Left lung (tissue), 10 donors: ENCODE data around the gene CHRNA9. TPM values are rescaled to one million over a fixed set of nuclear protein-coding genes. Genes with fewer than 3 reads are reported as not detected.

Experiments
- ATAC-seq: fragments of 200-7000 bp; cut with Tn5 transposase; one replicate; pipeline ENCODE4 v1.9.1; 2020; ENCODE audit warnings: moderate library complexity
- DNase-seq, 4 donors: peaks; one replicate each; pipeline ENCODE4 v3.0.0-alpha.2; 2013 to 2020
- H3K27ac ChIP-seq, 2 donors: fragments of 200-600 bp; sonication (generic) in 1 of 2; one replicate each; pipeline versions ENCODE4 v1.5.0 to v1.8.0; 2020 to 2021
- H3K27me3 ChIP-seq, 2 donors: fragments of 200-600 bp; sonication (generic) in 1 of 2; one replicate each; pipeline versions ENCODE4 v1.5.0 to v1.8.0; 2020 to 2021
- H3K36me3 ChIP-seq, 2 donors: fragments of 200-600 bp; sonication (generic) in 1 of 2; one replicate each; pipeline versions ENCODE4 v1.5.0 to v1.8.0; 2020 to 2021
- H3K4me1 ChIP-seq, 2 donors: fragments of 200-600 bp; one replicate each; pipeline ENCODE4 v1.8.0; 2021
- H3K4me3 ChIP-seq, 2 donors: fragments of 200-600 bp; sonication (generic) in 1 of 2; one replicate each; pipeline versions ENCODE4 v1.5.0 to v1.8.0; 2020 to 2021; ENCODE audit warnings: mild to moderate bottlenecking in 1 of 2
- H3K9me3 ChIP-seq, 2 donors: fragments of 200-600 bp; sonication (generic) in 1 of 2; one replicate each; pipeline versions ENCODE4 v1.5.0 to v1.8.0; 2020 to 2021
- intact Hi-C, 2 donors: fragments of 100-400 bp; cut with DNase I; formaldehyde crosslinking; loops; one replicate each; pipeline versions ENCODE4 v1.11.2 to v1.14.2; 2022
- polyA plus RNA-seq, 6 donors: library from polyadenylated mRNA; unstranded; fragments of 120-200 nt; gene quantifications; one replicate each; pipeline ENCODE4 v1.2.1, GENCODE V29; 2013; ENCODE audit not compliant: insufficient read length in 6 of 6
- total RNA-seq, 2 donors: library from RNA; stranded (reverse); fragmentation: NEBNext Ultra II Directional; extraction: Animal tissue kit (Norgen Biotek cat#: 25700); gene quantifications; one replicate each; pipeline ENCODE4 v1.2.1, GENCODE V29; 2021
- TF ChIP-seq, protein P1 (sequence below), 2 donors: fragments of 200-600 bp; sonication (generic) in 1 of 2; IDR thresholded peaks; one replicate each; pipeline versions ENCODE4 v1.5.0 to v1.8.0; 2021; ENCODE audit warnings: antibody characterized with exemption in 2 of 2
- donor health status: DM: no; HTN: yes; CAD: no.
- donor health status: DM: no; HTN: no; CAD: no.

Gene CHRNA9
- total and polyA plus RNA-seq, 8 donors: not detected

DNA sequence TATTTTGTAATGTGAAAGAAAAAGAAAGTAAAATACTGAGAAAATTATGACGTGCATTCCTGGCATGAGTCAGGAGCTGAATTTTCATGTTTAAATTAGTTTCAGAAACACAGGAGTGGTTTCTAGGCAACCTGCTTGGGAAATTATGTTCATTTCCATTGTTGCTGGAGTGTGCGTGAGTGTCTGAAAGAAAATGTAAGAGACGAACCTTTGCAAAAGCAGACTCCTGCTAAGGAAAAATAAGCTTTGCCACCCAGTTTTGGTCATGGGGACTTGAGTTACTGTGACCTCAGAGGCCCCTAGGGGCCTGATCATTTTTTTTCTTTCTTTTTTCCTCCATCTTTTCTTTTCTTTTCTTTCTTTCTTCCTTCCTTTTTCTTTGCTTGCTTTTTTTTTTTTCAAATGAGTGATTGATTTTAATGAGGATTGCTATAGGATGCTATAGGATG is 18.8 kb upstream of the CHRNA9 start:
- no peaks in the 10 kb centered on the region for H3K36me3 ChIP-seq
- TF ChIP-seq, protein P1, sequence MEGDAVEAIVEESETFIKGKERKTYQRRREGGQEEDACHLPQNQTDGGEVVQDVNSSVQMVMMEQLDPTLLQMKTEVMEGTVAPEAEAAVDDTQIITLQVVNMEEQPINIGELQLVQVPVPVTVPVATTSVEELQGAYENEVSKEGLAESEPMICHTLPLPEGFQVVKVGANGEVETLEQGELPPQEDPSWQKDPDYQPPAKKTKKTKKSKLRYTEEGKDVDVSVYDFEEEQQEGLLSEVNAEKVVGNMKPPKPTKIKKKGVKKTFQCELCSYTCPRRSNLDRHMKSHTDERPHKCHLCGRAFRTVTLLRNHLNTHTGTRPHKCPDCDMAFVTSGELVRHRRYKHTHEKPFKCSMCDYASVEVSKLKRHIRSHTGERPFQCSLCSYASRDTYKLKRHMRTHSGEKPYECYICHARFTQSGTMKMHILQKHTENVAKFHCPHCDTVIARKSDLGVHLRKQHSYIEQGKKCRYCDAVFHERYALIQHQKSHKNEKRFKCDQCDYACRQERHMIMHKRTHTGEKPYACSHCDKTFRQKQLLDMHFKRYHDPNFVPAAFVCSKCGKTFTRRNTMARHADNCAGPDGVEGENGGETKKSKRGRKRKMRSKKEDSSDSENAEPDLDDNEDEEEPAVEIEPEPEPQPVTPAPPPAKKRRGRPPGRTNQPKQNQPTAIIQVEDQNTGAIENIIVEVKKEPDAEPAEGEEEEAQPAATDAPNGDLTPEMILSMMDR (IDR thresholded peaks at IDR 0.05): no peak
- H3K27me3 ChIP-seq: no peaks in the 10 kb centered on the region
- no peaks in the 10 kb centered on the region for H3K9me3 ChIP-seq
- DNase-seq (peak in 2 of 4 donors; percentile 59 to 88), ATAC-seq (peak; percentile 64)
- H3K27ac ChIP-seq: peak overlapping the region; percentile 76 to 88
- H3K4me1 ChIP-seq: peaks cover 4 to 28% of the 10 kb centered on the region in 2 donors
- H3K4me3 ChIP-seq: no peak overlapping the region
- intact Hi-C loops: no loop called here

DNA sequence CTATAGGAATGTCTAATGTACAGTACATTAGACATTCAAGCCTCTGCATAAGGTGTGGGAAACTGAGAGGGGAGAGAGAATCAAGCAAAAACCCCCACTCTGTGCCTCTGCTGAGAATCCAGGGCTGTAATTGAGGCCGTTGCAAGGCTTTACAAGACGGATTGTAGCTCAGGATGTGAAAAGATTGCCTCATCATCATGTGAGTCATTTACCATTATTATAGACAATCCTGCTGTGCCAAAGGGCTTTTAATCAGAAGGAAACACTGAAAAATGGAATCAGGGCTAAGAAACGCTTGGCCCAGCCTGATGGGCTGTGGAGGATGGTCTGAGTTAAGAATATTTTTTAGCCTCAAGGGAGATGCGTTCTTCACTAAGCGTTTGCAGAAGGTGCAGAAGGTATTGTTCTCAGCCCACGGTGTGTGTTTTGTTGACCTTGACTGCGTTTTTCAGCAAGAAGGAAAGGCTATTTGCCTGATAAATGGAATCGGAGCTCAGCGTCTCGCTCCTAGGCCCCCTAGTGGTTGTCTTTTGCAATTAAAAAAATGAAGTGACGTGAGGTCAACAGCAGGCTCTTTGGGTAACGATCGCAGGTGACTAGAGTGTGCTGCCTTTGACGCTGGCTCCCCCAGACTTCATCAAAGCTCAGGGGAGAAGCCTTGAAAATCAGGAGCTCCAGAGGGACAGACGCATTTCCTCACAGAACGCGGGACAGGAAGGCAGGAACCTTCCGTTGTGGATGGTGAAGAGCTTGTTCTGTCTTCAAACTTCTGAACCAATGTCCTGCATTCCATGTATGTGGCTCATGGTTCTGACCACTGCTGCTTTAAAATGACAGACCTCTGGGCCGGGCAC is 18.1 kb upstream of the CHRNA9 start:
- H3K27me3 ChIP-seq: no peaks in the 10 kb centered on the region
- intact Hi-C loops: no loop called here
- H3K4me1 ChIP-seq: peaks cover 4 to 22% of the 10 kb centered on the region in 2 donors
- ATAC-seq: peak; percentile 88
- TF ChIP-seq, protein P1 (IDR thresholded peaks at IDR 0.05): peak; percentile 66 to 77
- H3K27ac ChIP-seq: peak overlapping the region; percentile 76 to 88
- peak overlapping the region in 1 of 2 donors; percentile 6 for H3K4me3 ChIP-seq
- peak in 3 of 4 donors; percentile 52 to 82 (median 74) for DNase-seq
- H3K9me3 ChIP-seq: no peaks in the 10 kb centered on the region
- no peaks in the 10 kb centered on the region for H3K36me3 ChIP-seq

DNA sequence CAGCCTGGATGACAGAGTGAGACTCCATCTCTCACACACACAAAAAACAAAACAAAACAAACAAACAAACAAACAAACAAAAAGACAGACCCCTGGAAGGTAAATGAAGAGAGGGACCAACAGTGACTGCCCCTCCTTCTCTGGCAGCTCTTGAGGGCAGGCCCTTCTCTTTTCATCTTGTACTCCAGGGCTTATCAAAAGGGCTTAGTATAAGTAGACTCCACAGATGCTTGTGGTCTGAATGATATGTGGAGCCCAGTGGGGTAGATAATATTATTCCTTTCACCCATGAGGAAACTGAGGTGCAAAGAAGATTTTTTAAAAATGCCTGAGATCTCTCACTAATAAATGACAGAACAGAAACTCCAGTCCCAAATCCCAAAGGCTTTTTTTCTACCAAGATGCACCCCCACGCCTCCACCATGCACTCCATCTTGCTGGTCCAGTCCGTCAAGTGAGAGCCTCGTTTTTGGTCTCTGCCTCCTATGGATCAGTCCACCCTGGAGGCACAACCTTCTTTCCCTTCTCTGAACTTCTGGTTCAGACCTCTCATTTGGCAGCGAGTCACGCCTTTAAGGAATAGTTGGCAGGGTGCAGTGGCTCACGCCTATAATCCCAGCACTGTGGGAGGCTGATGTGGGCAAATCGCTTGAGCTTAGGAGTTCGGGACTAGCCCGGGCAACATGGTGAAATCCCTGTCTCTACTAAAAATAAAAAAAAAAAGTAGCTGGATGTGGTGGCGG is 17.0 kb upstream of the CHRNA9 start:
- no peak overlapping the region for H3K4me3 ChIP-seq
- ATAC-seq (no peak), DNase-seq (no peak)
- no peaks in the 10 kb centered on the region for H3K27me3 ChIP-seq
- TF ChIP-seq, protein P1 (IDR thresholded peaks at IDR 0.05): no peak
- intact Hi-C loops: no loop called here
- H3K36me3 ChIP-seq: no peaks in the 10 kb centered on the region
- H3K27ac ChIP-seq: no peak overlapping the region
- H3K4me1 ChIP-seq: peaks cover 4 to 21% of the 10 kb centered on the region in 2 donors
- H3K9me3 ChIP-seq: no peaks in the 10 kb centered on the region

DNA sequence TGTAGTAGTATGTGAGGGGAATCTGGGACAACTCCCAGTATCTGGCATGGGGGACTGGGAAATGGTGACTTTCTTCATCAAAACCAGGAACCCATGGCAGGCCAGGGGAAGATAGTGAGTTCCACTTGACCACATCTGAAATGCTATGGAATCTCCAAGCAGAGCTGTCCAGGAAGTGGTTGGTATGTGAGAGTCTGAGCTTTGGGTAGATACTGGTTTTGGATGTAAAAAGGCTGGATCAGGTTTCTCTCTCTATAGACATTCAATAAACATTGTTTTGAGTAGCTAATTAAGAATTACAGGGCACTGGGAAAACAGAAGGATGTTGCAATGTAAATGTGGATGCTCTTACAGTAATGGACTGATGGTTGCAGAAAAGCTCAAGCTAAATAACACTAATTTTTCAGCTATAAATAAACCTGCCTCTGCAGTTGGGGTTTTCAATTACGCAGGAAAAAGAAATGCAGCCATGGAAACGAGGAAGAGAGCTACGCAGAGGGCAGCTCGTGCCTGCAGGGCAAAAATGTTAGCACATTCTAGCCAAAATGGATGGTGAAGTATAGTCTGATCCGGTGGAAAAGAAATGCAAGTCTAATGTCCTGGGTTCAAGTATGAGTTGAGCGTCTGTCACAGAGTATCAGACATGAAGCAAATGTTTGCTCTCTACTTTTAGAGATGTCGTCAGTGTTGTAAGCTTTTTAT is 13.4 kb upstream of the CHRNA9 start:
- ATAC-seq (no peak), DNase-seq (no peak)
- H3K27ac ChIP-seq: no peak overlapping the region
- H3K4me3 ChIP-seq: no peak overlapping the region
- H3K27me3 ChIP-seq: no peaks in the 10 kb centered on the region
- intact Hi-C loops: loop anchor here in 1 of 2 donors (10.0 kb wide), 1 partner anchor 267 kb away; the partner anchor contains the start of gene N4BP2
- no peaks in the 10 kb centered on the region for H3K9me3 ChIP-seq
- TF ChIP-seq, protein P1 (IDR thresholded peaks at IDR 0.05): no peak
- H3K4me1 ChIP-seq: peaks cover 4 to 23% of the 10 kb centered on the region in 2 donors
- no peaks in the 10 kb centered on the region for H3K36me3 ChIP-seq
